H1 (cell line): Measurements from ENCODE around the gene CTTNBP2NL.

Experiments used
- CBX8 ChIP-seq: fragments of 300-800, 300-1000 bp; sonication (generic); IDR thresholded peaks from 2 replicates; pipeline ENCODE4 v1.7.1; 2016; ENCODE audit warnings: low read depth, low read length, borderline replicate concordance
- EGR1 ChIP-seq: IDR thresholded peaks from 2 replicates; pipeline ENCODE4 v1.6.1; 2011; ENCODE audit warnings: low read depth, low read length, borderline replicate concordance
- GABPA ChIP-seq: IDR thresholded peaks from 2 replicates; pipeline ENCODE4 v1.6.1; 2011; ENCODE audit warnings: mild to moderate bottlenecking, low read length, moderate library complexity, borderline replicate concordance; ENCODE audit not compliant: insufficient read depth
- NANOG ChIP-seq: IDR thresholded peaks from 2 replicates; pipeline ENCODE4 v1.6.1; 2011; ENCODE audit warnings: low read length, low read depth, mild to moderate bottlenecking, inconsistent platforms; ENCODE audit not compliant: insufficient read depth, poor library complexity, severe bottlenecking
- PHF8 ChIP-seq: fragments of 200-600 bp; sonication (generic); conservative IDR thresholded peaks from 2 replicates; pipeline ENCODE4 v1.7.1; 2012; ENCODE audit warnings: low read depth, mild to moderate bottlenecking, inconsistent platforms, low read length, moderate library complexity
- POLR2A ChIP-seq, 2 experiments: IDR thresholded peaks; 1 replicate in 1 of 2; 2 replicates in 1 of 2; pipeline ENCODE4 v1.6.1; 2011; ENCODE audit warnings: low read depth in 2 of 2, low read length in 2 of 2, mild to moderate bottlenecking in 2 of 2; ENCODE audit errors: control extremely low read depth in 1 of 2
- POLR2AphosphoS5 ChIP-seq: IDR thresholded peaks from 2 replicates; pipeline ENCODE4 v1.6.1; 2011; ENCODE audit warnings: low read depth, low read length
- RAD21 ChIP-seq, 2 experiments: IDR thresholded peaks in 1 of 2; conservative IDR thresholded peaks in 1 of 2; 2 replicates each; pipeline ENCODE4 v1.6.1; 2011; ENCODE audit warnings: low read depth in 2 of 2, low read length in 2 of 2, improper control_type of control experiment in 1 of 2, inconsistent platforms in 1 of 2, mild to moderate bottlenecking in 1 of 2, moderate library complexity in 1 of 2
- SP1 ChIP-seq: IDR thresholded peaks from 2 replicates; pipeline ENCODE4 v1.6.1; 2011; ENCODE audit warnings: low read depth, low read length
- TCF12 ChIP-seq: IDR thresholded peaks from 2 replicates; pipeline ENCODE4 v1.6.1; 2011; ENCODE audit warnings: low read depth, mild to moderate bottlenecking, low read length
- TF ChIP-seq, protein P1 (sequence below), 3 experiments: IDR thresholded peaks; 1 replicate in 2 of 3; 2 replicates in 1 of 3; pipeline versions ENCODE4 v1.5.1 to v1.6.1; 2011; ENCODE audit warnings: low read length in 3 of 3, mild to moderate bottlenecking in 3 of 3, inconsistent platforms in 2 of 3, low read depth in 1 of 3, moderate library complexity in 1 of 3; ENCODE audit not compliant: insufficient read depth in 1 of 3; ENCODE audit errors: control extremely low read depth in 1 of 3

- TF ChIP-seq RAD21 (IDR thresholded peaks at IDR 0.05 in 1 of 2, conservative IDR thresholded peaks at IDR 0.05 in 1 of 2; ENCODE audit: low read depth in 2 of 2, low read length in 2 of 2) (no peak), NANOG (no peak), TCF12 (no peak), EGR1 (no peak), SP1 (no peak), PHF8 (no peak), POLR2A (IDR thresholded peaks at IDR 0.05; ENCODE audit: control extremely low read depth in 1 of 2, low read depth in 2 of 2, low read length in 2 of 2) (no peak), POLR2AphosphoS5 (no peak), CBX8 (no peak), GABPA (no peak)
- TF ChIP-seq, protein P1, sequence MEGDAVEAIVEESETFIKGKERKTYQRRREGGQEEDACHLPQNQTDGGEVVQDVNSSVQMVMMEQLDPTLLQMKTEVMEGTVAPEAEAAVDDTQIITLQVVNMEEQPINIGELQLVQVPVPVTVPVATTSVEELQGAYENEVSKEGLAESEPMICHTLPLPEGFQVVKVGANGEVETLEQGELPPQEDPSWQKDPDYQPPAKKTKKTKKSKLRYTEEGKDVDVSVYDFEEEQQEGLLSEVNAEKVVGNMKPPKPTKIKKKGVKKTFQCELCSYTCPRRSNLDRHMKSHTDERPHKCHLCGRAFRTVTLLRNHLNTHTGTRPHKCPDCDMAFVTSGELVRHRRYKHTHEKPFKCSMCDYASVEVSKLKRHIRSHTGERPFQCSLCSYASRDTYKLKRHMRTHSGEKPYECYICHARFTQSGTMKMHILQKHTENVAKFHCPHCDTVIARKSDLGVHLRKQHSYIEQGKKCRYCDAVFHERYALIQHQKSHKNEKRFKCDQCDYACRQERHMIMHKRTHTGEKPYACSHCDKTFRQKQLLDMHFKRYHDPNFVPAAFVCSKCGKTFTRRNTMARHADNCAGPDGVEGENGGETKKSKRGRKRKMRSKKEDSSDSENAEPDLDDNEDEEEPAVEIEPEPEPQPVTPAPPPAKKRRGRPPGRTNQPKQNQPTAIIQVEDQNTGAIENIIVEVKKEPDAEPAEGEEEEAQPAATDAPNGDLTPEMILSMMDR (IDR thresholded peaks at IDR 0.05; ENCODE audit: control extremely low read depth in 1 of 3, insufficient read depth in 1 of 3, low read depth in 1 of 3, low read length in 3 of 3) = no peak
Observed at GRCh38 chr1:112444269-112444668, 48.3 kb downstream of the CTTNBP2NL start.
